Activated naive CD8-positive, alpha-beta T cell treated with anti-CD3 and anti-CD28 coated beads, Interleukin-2, amount 10 ng/mL, durations not matched to agents 7 days and 5 days (primary cell): ENCODE measurements around the gene SLC25A3. TPM values are rescaled to one million over a fixed set of nuclear protein-coding genes. Genes with fewer than 3 reads are reported as not detected.
"Not testable (repeated sequence)": the region's sequence is repeated elsewhere in the genome, so short reads cannot be mapped to it uniquely, and the experiment has no call there.

ENCODE experiments used
- ATAC-seq: fragments of 150-1000 bp; cut with Tn5 transposase; one replicate; pipeline ENCODE4 v1.10.0; 2021; ENCODE audit warnings: low read depth, moderate library complexity
- POLR2A ChIA-PET: fragments of 350-600 bp; sonication (Branson Sonifier 250); formaldehyde crosslinking; loops from one replicate; lab custom pipeline; 2021; ENCODE audit warnings: antibody characterized with exemption; lab: Charles Lee
- DNase-seq: peaks from one replicate; pipeline ENCODE4 v3.0.0; 2021
- H3K27ac Mint-ChIP-seq: one replicate; pipeline ENCODE4 v1.8.0; 2022; ENCODE audit warnings: mild to moderate bottlenecking, mixed read lengths
- H3K27me3 Mint-ChIP-seq: one replicate; pipeline ENCODE4 v1.8.0; 2022; ENCODE audit warnings: mild to moderate bottlenecking, moderate library complexity, mixed read lengths
- H3K36me3 Mint-ChIP-seq: one replicate; pipeline ENCODE4 v1.8.0; 2021; ENCODE audit warnings: mild to moderate bottlenecking, mixed read lengths
- H3K4me1 Mint-ChIP-seq: one replicate; pipeline ENCODE4 v1.8.0; 2021; ENCODE audit warnings: mixed read lengths
- H3K4me3 Mint-ChIP-seq: one replicate; pipeline ENCODE4 v1.8.0; 2022; ENCODE audit warnings: mild to moderate bottlenecking, moderate library complexity, mixed read lengths
- H3K9me3 Mint-ChIP-seq: one replicate; pipeline ENCODE4 v1.8.0; 2021; ENCODE audit warnings: mixed read lengths
- total RNA-seq, 2 experiments: library from RNA; stranded (reverse); gene quantifications; one replicate each; pipeline ENCODE4 v1.2.3, GENCODE V29; 2021

The SLC25A3 gene
- 100 to 1,000 TPM; 326 to 337 TPM for total RNA-seq

- DNase-seq (peak; percentile 91), ATAC-seq (peak; percentile 98)
- peak within 1 kb of the TSS; percentile 94 for H3K4me3 Mint-ChIP-seq
- H3K4me1 Mint-ChIP-seq: peaks cover 21% of the 10 kb centered on the region
- H3K9me3 Mint-ChIP-seq: no peaks in the 10 kb centered on the region
- peaks cover 27% of the 10 kb centered on the region for H3K36me3 Mint-ChIP-seq
- POLR2A ChIA-PET: interaction anchor here (0.9 to 6.7 kb wide), 12 partner anchors 9 to 102 kb away, joined by 3 to 40 read pairs (median 8); partner anchors contain the start of genes APAF1, IKBIP and TMPO
- no peaks in the 10 kb centered on the region for H3K27me3 Mint-ChIP-seq
- peak within 1 kb of the TSS; percentile 99 for H3K27ac Mint-ChIP-seq
Observed at GRCh38 chr12:98593351-98594049, at the start of gene SLC25A3. Gene SLC25A3, plus strand, starts transcription at chr12:98593686. Its CDS starts 293 bp downstream, at chr12:98593979.

GRCh38 chr12:98543701-98544100 lies 49.8 kb upstream of the SLC25A3 start:
- no peak for ATAC-seq
- Mint-ChIP-seq H3K4me1 (peaks cover 7% of the 10 kb centered on the region), H3K4me3 (no peak overlapping the region), H3K27ac (no peak overlapping the region), H3K9me3 (no peaks in the 10 kb centered on the region), H3K36me3 (peaks cover 34% of the 10 kb centered on the region), H3K27me3 (no peaks in the 10 kb centered on the region)
- DNase-seq: no peak
- POLR2A ChIA-PET: no interaction called here

GRCh38 chr12:98544751-98545150 lies 48.7 kb upstream of the SLC25A3 start:
- no peak for ATAC-seq
- H3K4me1 Mint-ChIP-seq: peaks cover 7% of the 10 kb centered on the region
- no peak overlapping the region for H3K27ac Mint-ChIP-seq
- H3K36me3 Mint-ChIP-seq: peaks cover 36% of the 10 kb centered on the region
- H3K4me3 Mint-ChIP-seq: no peak overlapping the region
- H3K9me3 Mint-ChIP-seq: no peaks in the 10 kb centered on the region
- no peaks in the 10 kb centered on the region for H3K27me3 Mint-ChIP-seq
- POLR2A ChIA-PET: interaction anchor here (0.6 kb wide), 1 partner anchor 54 kb away, joined by 3 read pairs; no protein-coding TSS in a partner anchor
- DNase-seq: no peak

GRCh38 chr12:98549371-98550110 lies 43.9 kb upstream of the SLC25A3 start:
- H3K27ac Mint-ChIP-seq: no peak overlapping the region
- H3K36me3 Mint-ChIP-seq: peaks cover 30% of the 10 kb centered on the region
- DNase-seq (no peak), ATAC-seq (no peak)
- no peaks in the 10 kb centered on the region for H3K9me3 Mint-ChIP-seq
- POLR2A ChIA-PET: no interaction called here
- H3K27me3 Mint-ChIP-seq: no peaks in the 10 kb centered on the region
- no peak overlapping the region for H3K4me3 Mint-ChIP-seq
- peaks cover 3% of the 10 kb centered on the region for H3K4me1 Mint-ChIP-seq

- POLR2A ChIA-PET: interaction anchor here (1.4 kb wide), 1 partner anchor 13 kb away, joined by 3 read pairs; no protein-coding TSS in a partner anchor
- H3K4me1 Mint-ChIP-seq: peaks cover 2% of the 10 kb centered on the region
- no peaks in the 10 kb centered on the region for H3K9me3 Mint-ChIP-seq
- no peak overlapping the region for H3K4me3 Mint-ChIP-seq
- H3K36me3 Mint-ChIP-seq: peaks cover 25% of the 10 kb centered on the region
- H3K27me3 Mint-ChIP-seq: peaks cover 2% of the 10 kb centered on the region
- DNase-seq (no peak), ATAC-seq (no peak)
- H3K27ac Mint-ChIP-seq: no peak overlapping the region
Observed at GRCh38 chr12:98551787-98552186, 41.7 kb upstream of the SLC25A3 start.

- H3K27me3 Mint-ChIP-seq, H3K4me3 Mint-ChIP-seq, ATAC-seq, H3K36me3 Mint-ChIP-seq, DNase-seq, H3K27ac Mint-ChIP-seq, H3K9me3 Mint-ChIP-seq, H3K4me1 Mint-ChIP-seq: not testable (repeated sequence)
- POLR2A ChIA-PET: interaction anchor here (0.7 kb wide), 1 partner anchor 53 kb away, joined by 3 read pairs; no protein-coding TSS in a partner anchor
Observed at GRCh38 chr12:98558097-98558496, 35.4 kb upstream of the SLC25A3 start.

- no peaks in the 10 kb centered on the region for H3K36me3 Mint-ChIP-seq
- no peaks in the 10 kb centered on the region for H3K9me3 Mint-ChIP-seq
- POLR2A ChIA-PET: interaction anchor here (0.6 kb wide), 1 partner anchor 80 kb away, joined by 3 read pairs; no protein-coding TSS in a partner anchor
- DNase-seq: no peak
- ATAC-seq: no peak
- H3K27me3 Mint-ChIP-seq: peaks cover 2% of the 10 kb centered on the region
- H3K4me3 Mint-ChIP-seq: no peak overlapping the region
- H3K27ac Mint-ChIP-seq: no peak overlapping the region
- H3K4me1 Mint-ChIP-seq: no peaks in the 10 kb centered on the region
Observed at GRCh38 chr12:98559666-98560065, 33.8 kb upstream of the SLC25A3 start.

- H3K4me3 Mint-ChIP-seq: no peak overlapping the region
- no peaks in the 10 kb centered on the region for H3K4me1 Mint-ChIP-seq
- POLR2A ChIA-PET: no interaction called here
- H3K9me3 Mint-ChIP-seq: no peaks in the 10 kb centered on the region
- DNase-seq: no peak
- no peaks in the 10 kb centered on the region for H3K36me3 Mint-ChIP-seq
- H3K27me3 Mint-ChIP-seq: no peaks in the 10 kb centered on the region
- H3K27ac Mint-ChIP-seq: no peak overlapping the region
- ATAC-seq: no peak
Observed at GRCh38 chr12:98561846-98562245, 31.6 kb upstream of the SLC25A3 start.

- Mint-ChIP-seq H3K36me3 (no peaks in the 10 kb centered on the region), H3K9me3 (no peaks in the 10 kb centered on the region), H3K4me3 (no peak overlapping the region), H3K4me1 (no peaks in the 10 kb centered on the region), H3K27ac (no peak overlapping the region), H3K27me3 (no peaks in the 10 kb centered on the region)
- POLR2A ChIA-PET: no interaction called here
- ATAC-seq (no peak), DNase-seq (no peak)
Observed at GRCh38 chr12:98572010-98572409, 21.5 kb upstream of the SLC25A3 start.

- Mint-ChIP-seq H3K27ac (no peak overlapping the region), H3K9me3 (no peaks in the 10 kb centered on the region), H3K36me3 (no peaks in the 10 kb centered on the region), H3K4me3 (no peak overlapping the region), H3K4me1 (no peaks in the 10 kb centered on the region), H3K27me3 (peaks cover 2% of the 10 kb centered on the region)
- POLR2A ChIA-PET: interaction anchor here (0.7 kb wide), 1 partner anchor 155 kb away, joined by 3 read pairs; no protein-coding TSS in a partner anchor
- ATAC-seq: no peak
- no peak for DNase-seq
Observed at GRCh38 chr12:98574110-98574509, 19.4 kb upstream of the SLC25A3 start.

GRCh38 chr12:98575013-98575412 lies 18.5 kb upstream of the SLC25A3 start:
- Mint-ChIP-seq H3K36me3 (no peaks in the 10 kb centered on the region), H3K9me3 (no peaks in the 10 kb centered on the region), H3K4me3 (no peak overlapping the region), H3K27ac (no peak overlapping the region), H3K4me1 (no peaks in the 10 kb centered on the region), H3K27me3 (peaks cover 3% of the 10 kb centered on the region)
- no peak for DNase-seq
- POLR2A ChIA-PET: interaction anchor here (0.5 kb wide), 1 partner anchor 57 kb away, joined by 3 read pairs; no protein-coding TSS in a partner anchor
- no peak for ATAC-seq

- H3K4me3 Mint-ChIP-seq, H3K27ac Mint-ChIP-seq, H3K27me3 Mint-ChIP-seq, H3K36me3 Mint-ChIP-seq, POLR2A ChIA-PET, H3K9me3 Mint-ChIP-seq, H3K4me1 Mint-ChIP-seq, ATAC-seq, DNase-seq: not testable (repeated sequence)
Observed at GRCh38 chr12:98576795-98577194, 16.7 kb upstream of the SLC25A3 start.

- POLR2A ChIA-PET: no interaction called here
- Mint-ChIP-seq H3K9me3 (no peaks in the 10 kb centered on the region), H3K27me3 (peaks cover 7% of the 10 kb centered on the region), H3K27ac (no peak overlapping the region), H3K36me3 (no peaks in the 10 kb centered on the region), H3K4me3 (no peak overlapping the region), H3K4me1 (no peaks in the 10 kb centered on the region)
- no peak for ATAC-seq
- no peak for DNase-seq
Observed at GRCh38 chr12:98578392-98578791, 15.1 kb upstream of the SLC25A3 start.
